HCT116 (cell line): ENCODE results near the gene MED15.

ENCODE experiments used
- ATF3 ChIP-seq: IDR thresholded peaks from 2 replicates; pipeline ENCODE4 v1.6.1; 2012
- CTCF ChIP-seq, 3 experiments: fragments of 200-600 bp in 1 of 3; sonication (generic) in 1 of 3; IDR thresholded peaks in 2 of 3; conservative IDR thresholded peaks in 1 of 3; 2 replicates each; pipeline ENCODE4 v1.5.1; 2012 to 2017; ENCODE audit warnings: low read depth in 2 of 3, low read length in 2 of 3, antibody characterized with exemption in 1 of 3, borderline replicate concordance in 1 of 3, control low read depth in 1 of 3, mild to moderate bottlenecking in 1 of 3, mixed read lengths in 1 of 3, mixed run types in 1 of 3, moderate library complexity in 1 of 3; ENCODE audit not compliant: insufficient read depth in 1 of 3
- EZH2 ChIP-seq: fragments of 200-600 bp; sonication (generic); IDR thresholded peaks from 2 replicates; pipeline ENCODE4 v1.6.1; 2017; ENCODE audit warnings: antibody characterized with exemption, mixed run types
- EZH2phosphoT487 ChIP-seq: fragments of 200-600 bp; IDR thresholded peaks from 2 replicates; pipeline ENCODE4 v1.6.1; 2018; ENCODE audit warnings: antibody characterized with exemption, borderline replicate concordance
- FOSL1 ChIP-seq: IDR thresholded peaks from 2 replicates; pipeline ENCODE4 v1.6.1; 2012; ENCODE audit warnings: low read depth
- POLR2A ChIP-seq: IDR thresholded peaks from 2 replicates; pipeline ENCODE4 v1.7.0; 2011; ENCODE audit warnings: borderline replicate concordance; ENCODE audit not compliant: insufficient read depth, insufficient read length; ENCODE audit errors: extremely low read depth
- POLR2AphosphoS5 ChIP-seq: IDR thresholded peaks from 2 replicates; pipeline ENCODE4 v1.6.1; 2011; ENCODE audit warnings: mild to moderate bottlenecking, low read depth, low read length, moderate library complexity
- SIN3A ChIP-seq: IDR thresholded peaks from 2 replicates; pipeline ENCODE4 v1.6.1; 2012; ENCODE audit warnings: low read depth
- SRF ChIP-seq: IDR thresholded peaks from 2 replicates; pipeline ENCODE4 v1.6.1; 2012; ENCODE audit warnings: low read depth
- ZFX ChIP-seq: fragments of 450-650 bp; IDR thresholded peaks from 2 replicates; pipeline ENCODE4 v1.6.1; 2017
- ZNF274 ChIP-seq: fragments of 200-500 bp; sonication (Bioruptor generic); IDR thresholded peaks from 2 replicates; pipeline ENCODE4 v1.6.1; 2014; ENCODE audit warnings: mild to moderate bottlenecking, low read depth, low read length, inconsistent platforms
- TF ChIP-seq, protein P1 (sequence below): IDR thresholded peaks from 2 replicates; pipeline ENCODE4 v1.6.1; 2012; ENCODE audit warnings: low read depth

DNA sequence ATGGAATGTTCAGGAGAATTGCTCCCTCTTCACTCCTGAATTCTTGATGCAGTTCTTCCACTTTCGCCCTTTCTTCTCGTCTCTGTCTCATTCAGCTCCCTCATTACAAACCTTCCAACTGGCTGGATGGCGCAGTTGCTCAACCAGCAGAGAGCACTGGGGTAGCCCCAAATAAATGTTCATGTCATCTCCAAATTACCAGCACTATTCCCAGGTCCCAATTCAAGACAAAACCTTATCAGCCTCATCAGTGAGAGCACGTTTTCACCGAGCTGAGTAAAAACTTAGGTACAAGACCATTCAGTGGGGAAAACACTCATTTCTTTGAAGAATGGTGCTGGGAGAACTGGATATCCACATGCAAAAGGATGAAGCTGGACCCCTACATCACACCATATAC is 120.0 kb downstream of the MED15 start:
- no peak for TF ChIP-seq CTCF (IDR thresholded peaks at IDR 0.05 in 2 of 3, conservative IDR thresholded peaks at IDR 0.05 in 1 of 3; ENCODE audit: borderline replicate concordance in 1 of 3, insufficient read depth in 1 of 3, low read depth in 2 of 3, low read length in 2 of 3)
- TF ChIP-seq EZH2phosphoT487, result no peak
- no peak for TF ChIP-seq POLR2AphosphoS5
- TF ChIP-seq POLR2A, result no peak
- TF ChIP-seq SIN3A, result no peak
- TF ChIP-seq FOSL1, result no peak
- TF ChIP-seq ZFX, result no peak
- TF ChIP-seq, protein P1, sequence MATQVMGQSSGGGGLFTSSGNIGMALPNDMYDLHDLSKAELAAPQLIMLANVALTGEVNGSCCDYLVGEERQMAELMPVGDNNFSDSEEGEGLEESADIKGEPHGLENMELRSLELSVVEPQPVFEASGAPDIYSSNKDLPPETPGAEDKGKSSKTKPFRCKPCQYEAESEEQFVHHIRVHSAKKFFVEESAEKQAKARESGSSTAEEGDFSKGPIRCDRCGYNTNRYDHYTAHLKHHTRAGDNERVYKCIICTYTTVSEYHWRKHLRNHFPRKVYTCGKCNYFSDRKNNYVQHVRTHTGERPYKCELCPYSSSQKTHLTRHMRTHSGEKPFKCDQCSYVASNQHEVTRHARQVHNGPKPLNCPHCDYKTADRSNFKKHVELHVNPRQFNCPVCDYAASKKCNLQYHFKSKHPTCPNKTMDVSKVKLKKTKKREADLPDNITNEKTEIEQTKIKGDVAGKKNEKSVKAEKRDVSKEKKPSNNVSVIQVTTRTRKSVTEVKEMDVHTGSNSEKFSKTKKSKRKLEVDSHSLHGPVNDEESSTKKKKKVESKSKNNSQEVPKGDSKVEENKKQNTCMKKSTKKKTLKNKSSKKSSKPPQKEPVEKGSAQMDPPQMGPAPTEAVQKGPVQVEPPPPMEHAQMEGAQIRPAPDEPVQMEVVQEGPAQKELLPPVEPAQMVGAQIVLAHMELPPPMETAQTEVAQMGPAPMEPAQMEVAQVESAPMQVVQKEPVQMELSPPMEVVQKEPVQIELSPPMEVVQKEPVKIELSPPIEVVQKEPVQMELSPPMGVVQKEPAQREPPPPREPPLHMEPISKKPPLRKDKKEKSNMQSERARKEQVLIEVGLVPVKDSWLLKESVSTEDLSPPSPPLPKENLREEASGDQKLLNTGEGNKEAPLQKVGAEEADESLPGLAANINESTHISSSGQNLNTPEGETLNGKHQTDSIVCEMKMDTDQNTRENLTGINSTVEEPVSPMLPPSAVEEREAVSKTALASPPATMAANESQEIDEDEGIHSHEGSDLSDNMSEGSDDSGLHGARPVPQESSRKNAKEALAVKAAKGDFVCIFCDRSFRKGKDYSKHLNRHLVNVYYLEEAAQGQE, result no peak
- TF ChIP-seq ATF3, result no peak
- no peak for TF ChIP-seq EZH2
- TF ChIP-seq ZNF274, result no peak
- TF ChIP-seq SRF, result no peak
